ENCODE measurements around the gene TBC1D19. TPM values are rescaled to one million over a fixed set of nuclear protein-coding genes. Genes with fewer than 3 reads are reported as not detected.

The TBC1D19 gene
- total RNA-seq, 1 experiment from 2014 or later, result 12.8 TPM

- H2AFZ ChIP-seq, result no peak overlapping the region
- peak overlapping the region; percentile 48 for H3K4me2 ChIP-seq
- no peaks in the 10 kb centered on the region for H3K9me2 ChIP-seq (ENCODE audit: insufficient read depth)
- peak in 1 of 2 experiments; percentile 91 for DNase-seq
- H3K4me1 ChIP-seq (replicated peaks; ENCODE audit: insufficient read depth), result peaks cover 26% of the 10 kb centered on the region
- H4K20me1 ChIP-seq (ENCODE audit: insufficient read depth), result no peaks in the 10 kb centered on the region
- H3K9me3 ChIP-seq (ENCODE audit: insufficient read depth, low read depth), result no peaks in the 10 kb centered on the region
- H3F3A ChIP-seq (ENCODE audit: insufficient read depth, low read depth), result peaks cover 26% of the 10 kb centered on the region
- H3K4me3 ChIP-seq, result no peak overlapping the region
- TF ChIP-seq EZH2 (IDR thresholded peaks at IDR 0.05; ENCODE audit: low read depth) (no peak), CTCF (conservative IDR thresholded peaks at IDR 0.05) (no peak)
- peak overlapping the region; percentile 88 for H3K27ac ChIP-seq
- BruUV-seq (replicated peaks), result no TSS peak
- intact Hi-C loops (cut with micrococcal nuclease; ENCODE audit: unreplicated experiment), result no loop called here
- CTCF ChIA-PET, result interaction anchor here (0.5 to 0.9 kb wide), 3 partner anchors 15 to 70 kb away, joined by 3 to 5 read pairs (median 3); partner anchors contain the start of gene TBC1D19
- H3K36me3 ChIP-seq (ENCODE audit: low read depth), result no peaks in the 10 kb centered on the region
- POLR2A ChIA-PET (ENCODE audit: unreplicated experiment), result interaction anchor here (0.7 to 0.8 kb wide), 3 partner anchors 15 to 293 kb away, joined by 4 to 6 read pairs (median 5); partner anchors contain the start of gene TBC1D19
- no peaks in the 10 kb centered on the region for H3K27me3 ChIP-seq (ENCODE audit: insufficient read depth, low read depth)
- H3K79me2 ChIP-seq (ENCODE audit: low read depth), result no peaks in the 10 kb centered on the region
These were observed 15.4 kb upstream of the TBC1D19 start for GRCh38 chr4:26568446-26568994.

- Histone ChIP-seq H4K20me1 (ENCODE audit: insufficient read depth) (no peaks in the 10 kb centered on the region), H3K27me3 (ENCODE audit: insufficient read depth, low read depth) (no peaks in the 10 kb centered on the region), H2AFZ (no peak overlapping the region), H3K36me3 (ENCODE audit: low read depth) (no peaks in the 10 kb centered on the region), H3K4me1 (replicated peaks; ENCODE audit: insufficient read depth) (peaks cover 26% of the 10 kb centered on the region), H3F3A (ENCODE audit: insufficient read depth, low read depth) (peaks cover 26% of the 10 kb centered on the region), H3K79me2 (ENCODE audit: low read depth) (no peaks in the 10 kb centered on the region), H3K9me2 (ENCODE audit: insufficient read depth) (no peaks in the 10 kb centered on the region), H3K27ac (no peak overlapping the region), H3K4me2 (no peak overlapping the region), H3K9me3 (ENCODE audit: insufficient read depth, low read depth) (no peaks in the 10 kb centered on the region), H3K4me3 (no peak overlapping the region)
- intact Hi-C loops (cut with micrococcal nuclease; ENCODE audit: unreplicated experiment), result no loop called here
- ChIA-PET POLR2A (ENCODE audit: unreplicated experiment) (no interaction called here), CTCF (no interaction called here)
- TF ChIP-seq EZH2 (IDR thresholded peaks at IDR 0.05; ENCODE audit: low read depth) (no peak), CTCF (conservative IDR thresholded peaks at IDR 0.05) (no peak)
- no TSS peak for BruUV-seq (replicated peaks)
- no peak for DNase-seq
These were observed 13.3 kb upstream of the TBC1D19 start for GRCh38 chr4:26570596-26570995.

- H3K9me3 ChIP-seq (ENCODE audit: insufficient read depth, low read depth), result no peaks in the 10 kb centered on the region
- H3K27ac ChIP-seq, result no peak overlapping the region
- no peak overlapping the region for H3K4me2 ChIP-seq
- DNase-seq, result peak; percentile 35 to 48
- ChIA-PET POLR2A (ENCODE audit: unreplicated experiment) (interaction anchor here (0.7 kb wide), 1 partner anchor 146 kb away, joined by 9 read pairs; no protein-coding TSS in a partner anchor), CTCF (no interaction called here)
- no TSS peak for BruUV-seq (replicated peaks)
- no peaks in the 10 kb centered on the region for H4K20me1 ChIP-seq (ENCODE audit: insufficient read depth)
- H3K9me2 ChIP-seq (ENCODE audit: insufficient read depth), result no peaks in the 10 kb centered on the region
- H3K4me1 ChIP-seq (replicated peaks; ENCODE audit: insufficient read depth), result peaks cover 16% of the 10 kb centered on the region
- H2AFZ ChIP-seq, result no peak overlapping the region
- H3K79me2 ChIP-seq (ENCODE audit: low read depth), result no peaks in the 10 kb centered on the region
- H3F3A ChIP-seq (ENCODE audit: insufficient read depth, low read depth), result peaks cover 14% of the 10 kb centered on the region
- H3K36me3 ChIP-seq (ENCODE audit: low read depth), result no peaks in the 10 kb centered on the region
- TF ChIP-seq CTCF (conservative IDR thresholded peaks at IDR 0.05), result no peak
- TF ChIP-seq EZH2 (IDR thresholded peaks at IDR 0.05; ENCODE audit: low read depth), result no peak
- H3K27me3 ChIP-seq (ENCODE audit: insufficient read depth, low read depth), result no peaks in the 10 kb centered on the region
- intact Hi-C loops (cut with micrococcal nuclease; ENCODE audit: unreplicated experiment), result no loop called here
- no peak overlapping the region for H3K4me3 ChIP-seq
These were observed 10.5 kb upstream of the TBC1D19 start for GRCh38 chr4:26573389-26573794.
